Measurements from ENCODE around the gene CHCHD6.

DNA sequence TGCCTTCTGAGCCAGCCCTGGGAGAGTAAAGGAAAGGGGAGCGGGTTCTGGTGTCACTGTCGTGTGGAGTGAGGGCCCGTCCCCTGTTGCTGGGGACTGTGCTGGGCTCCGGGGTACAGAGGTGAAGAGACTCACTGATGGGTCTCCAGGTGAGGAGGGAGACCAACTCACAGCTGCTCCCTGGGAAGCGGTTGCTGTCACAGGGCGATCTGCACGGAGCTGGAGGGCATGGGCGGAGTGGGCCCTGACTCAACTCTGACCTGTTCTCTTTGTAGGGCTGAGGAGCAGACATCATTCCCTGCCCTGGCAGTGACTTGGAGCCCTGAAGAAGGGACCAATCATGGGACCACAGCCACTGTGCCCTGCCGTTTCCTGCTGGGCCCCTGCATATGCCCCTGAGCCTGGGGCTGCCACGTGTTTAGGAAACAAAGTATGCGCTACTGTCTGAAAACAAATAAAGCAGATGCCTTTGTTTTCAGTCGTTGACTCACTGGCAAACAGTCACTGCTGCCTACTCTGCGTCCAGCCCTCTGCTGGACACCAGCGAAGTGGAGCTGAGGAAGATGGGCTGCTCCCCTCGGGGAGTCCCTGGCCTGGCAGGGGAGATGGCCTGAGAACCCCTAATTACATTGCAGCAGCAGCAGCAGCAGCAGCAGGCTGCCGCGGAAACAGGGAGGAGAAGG, 256.0 kb downstream of the CHCHD6 start:
- TF ChIP-seq, protein P1, sequence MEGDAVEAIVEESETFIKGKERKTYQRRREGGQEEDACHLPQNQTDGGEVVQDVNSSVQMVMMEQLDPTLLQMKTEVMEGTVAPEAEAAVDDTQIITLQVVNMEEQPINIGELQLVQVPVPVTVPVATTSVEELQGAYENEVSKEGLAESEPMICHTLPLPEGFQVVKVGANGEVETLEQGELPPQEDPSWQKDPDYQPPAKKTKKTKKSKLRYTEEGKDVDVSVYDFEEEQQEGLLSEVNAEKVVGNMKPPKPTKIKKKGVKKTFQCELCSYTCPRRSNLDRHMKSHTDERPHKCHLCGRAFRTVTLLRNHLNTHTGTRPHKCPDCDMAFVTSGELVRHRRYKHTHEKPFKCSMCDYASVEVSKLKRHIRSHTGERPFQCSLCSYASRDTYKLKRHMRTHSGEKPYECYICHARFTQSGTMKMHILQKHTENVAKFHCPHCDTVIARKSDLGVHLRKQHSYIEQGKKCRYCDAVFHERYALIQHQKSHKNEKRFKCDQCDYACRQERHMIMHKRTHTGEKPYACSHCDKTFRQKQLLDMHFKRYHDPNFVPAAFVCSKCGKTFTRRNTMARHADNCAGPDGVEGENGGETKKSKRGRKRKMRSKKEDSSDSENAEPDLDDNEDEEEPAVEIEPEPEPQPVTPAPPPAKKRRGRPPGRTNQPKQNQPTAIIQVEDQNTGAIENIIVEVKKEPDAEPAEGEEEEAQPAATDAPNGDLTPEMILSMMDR (IDR thresholded peaks at IDR 0.05) = peak in 4 of 6 experiments; percentile 8 to 41 (median 25)
- TF ChIP-seq POLR2A (IDR thresholded peaks at IDR 0.05) = no peak

All from adrenal gland (tissue), 5 donors.